ENCODE data around the gene MED29.

Gene MED29, protein sequence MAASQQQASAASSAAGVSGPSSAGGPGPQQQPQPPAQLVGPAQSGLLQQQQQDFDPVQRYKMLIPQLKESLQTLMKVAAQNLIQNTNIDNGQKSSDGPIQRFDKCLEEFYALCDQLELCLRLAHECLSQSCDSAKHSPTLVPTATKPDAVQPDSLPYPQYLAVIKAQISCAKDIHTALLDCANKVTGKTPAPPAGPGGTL

GRCh38 chr19:39390751-39391437 is at the start of gene MED29, which contains the start of gene PAF1:
MED29 (plus strand) TSS chr19:39391378; CDS start chr19:39391423, 45 bp downstream.
PAF1 (minus strand) TSS chr19:39391106; CDS start chr19:39390864, 242 bp downstream.
- DNase-seq: peak; percentile 85 to 99 (median 94)

- peak; percentile 90 to 100 (median 98) for DNase-seq
Measured at GRCh38 chr19:39341719-39342604, 49.2 kb upstream of the MED29 start, which contains the start of gene SAMD4B. SAMD4B (plus strand) TSS chr19:39342421; CDS start chr19:39356894, 14,473 bp downstream.

- DNase-seq: no peak
Measured at GRCh38 chr19:39342647-39343305, 48.4 kb upstream of the MED29 start.

- DNase-seq: no peak
Measured at GRCh38 chr19:39345956-39346355, 45.2 kb upstream of the MED29 start.

GRCh38 chr19:39347332-39348164 is 43.6 kb upstream of the MED29 start:
- DNase-seq: peak in 2 of 14 donors; percentile 25 to 41

DNA sequence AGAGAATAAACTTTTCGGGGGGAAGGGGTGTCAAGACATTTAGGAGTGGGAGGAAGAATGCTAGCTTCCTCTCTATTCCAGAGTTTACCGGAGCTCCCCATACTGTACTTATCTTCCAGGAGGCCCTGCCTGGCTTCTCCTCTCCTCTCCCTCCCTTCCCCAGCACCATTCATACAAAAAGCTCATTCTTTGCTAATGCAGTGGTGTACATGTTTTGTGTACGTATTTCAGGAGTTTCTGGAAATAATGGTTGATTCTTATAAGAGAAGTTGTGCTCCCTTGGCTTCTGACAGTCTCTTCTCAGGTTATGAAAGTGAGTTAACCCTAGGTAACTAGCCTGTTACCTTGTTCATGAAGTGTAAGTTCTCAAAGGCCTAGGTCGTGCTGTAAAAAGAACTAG is 41.9 kb upstream of the MED29 start:
- no peak for DNase-seq

GRCh38 chr19:39350156-39350555 is 41.0 kb upstream of the MED29 start:
- DNase-seq: no peak

- no peak for DNase-seq
Measured at GRCh38 chr19:39351537-39352064, 39.6 kb upstream of the MED29 start.

- no peak for DNase-seq
Measured at GRCh38 chr19:39352381-39353255, 38.6 kb upstream of the MED29 start.

- DNase-seq: peak in 6 of 14 donors; percentile 13 to 62 (median 28)
Measured at GRCh38 chr19:39355253-39355652, 35.9 kb upstream of the MED29 start.

- no peak for DNase-seq
Measured at GRCh38 chr19:39356073-39356472, 35.1 kb upstream of the MED29 start.

- no peak for DNase-seq
Measured at GRCh38 chr19:39356647-39357046, 34.5 kb upstream of the MED29 start.

GRCh38 chr19:39359026-39359425 is 32.2 kb upstream of the MED29 start:
- no peak for DNase-seq

DNA sequence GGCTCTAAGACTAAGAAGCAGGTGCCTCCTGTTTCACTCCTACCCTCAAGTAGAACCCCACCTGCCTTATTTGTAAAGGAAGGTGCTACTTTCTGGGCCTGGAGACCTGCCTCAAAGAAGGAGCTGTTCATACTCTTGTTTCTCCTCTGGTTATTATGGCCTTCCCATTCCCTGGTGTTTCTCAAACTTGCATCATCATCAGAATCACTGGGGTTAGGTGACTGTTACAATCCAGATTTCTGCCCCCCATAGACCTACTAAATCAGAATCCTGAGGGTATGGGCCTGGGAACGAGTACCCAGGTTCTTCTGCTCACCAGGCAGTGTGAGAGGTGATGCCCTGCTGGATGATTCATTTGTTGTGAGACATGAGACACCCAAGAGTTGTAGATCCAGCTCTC is 30.6 kb upstream of the MED29 start:
- DNase-seq: no peak

GRCh38 chr19:39362682-39363657 is 28.2 kb upstream of the MED29 start:
- DNase-seq: no peak

- DNase-seq: peak in 13 of 14 donors; percentile 35 to 96 (median 75)
Measured at GRCh38 chr19:39363901-39364457, 27.2 kb upstream of the MED29 start.

DNA sequence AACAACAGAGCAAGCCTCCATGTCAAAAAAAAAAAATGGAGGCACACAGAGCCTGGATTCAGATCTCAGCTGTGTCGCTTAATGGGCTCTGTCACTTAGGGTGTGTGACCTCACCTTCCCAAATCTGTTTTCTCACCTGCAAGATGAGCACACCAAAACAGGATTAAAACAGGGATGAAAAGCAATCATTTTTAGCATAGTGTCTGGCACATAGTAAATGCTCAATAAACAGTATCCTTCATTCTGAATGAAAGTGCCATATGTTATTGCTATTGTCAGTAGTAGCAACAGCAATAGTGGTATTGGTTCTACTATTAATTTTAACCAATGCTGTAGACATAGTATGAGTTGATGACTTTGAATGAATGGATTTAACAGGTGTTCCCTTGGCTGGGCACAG is 25.6 kb upstream of the MED29 start:
- DNase-seq: no peak

DNA sequence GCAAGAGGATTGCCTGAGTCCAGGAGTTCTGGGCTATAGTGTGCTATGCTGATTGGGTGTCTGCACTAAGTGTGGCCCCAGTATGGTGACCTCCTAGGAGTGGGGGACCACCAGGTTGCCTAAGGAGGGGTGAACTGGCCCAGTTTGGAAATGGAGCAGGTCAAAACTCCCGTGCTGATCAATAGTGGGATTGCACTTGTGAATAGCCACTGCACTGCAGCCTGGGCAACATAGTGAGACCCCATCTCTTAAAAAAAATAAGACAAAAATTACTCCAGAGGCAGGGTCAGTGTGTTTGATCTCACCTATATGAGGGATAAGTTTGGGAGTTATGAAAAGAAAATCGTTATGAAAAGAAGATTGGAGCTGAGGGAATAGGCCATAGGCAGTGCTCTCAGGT is 22.0 kb upstream of the MED29 start:
- DNase-seq: no peak

DNA sequence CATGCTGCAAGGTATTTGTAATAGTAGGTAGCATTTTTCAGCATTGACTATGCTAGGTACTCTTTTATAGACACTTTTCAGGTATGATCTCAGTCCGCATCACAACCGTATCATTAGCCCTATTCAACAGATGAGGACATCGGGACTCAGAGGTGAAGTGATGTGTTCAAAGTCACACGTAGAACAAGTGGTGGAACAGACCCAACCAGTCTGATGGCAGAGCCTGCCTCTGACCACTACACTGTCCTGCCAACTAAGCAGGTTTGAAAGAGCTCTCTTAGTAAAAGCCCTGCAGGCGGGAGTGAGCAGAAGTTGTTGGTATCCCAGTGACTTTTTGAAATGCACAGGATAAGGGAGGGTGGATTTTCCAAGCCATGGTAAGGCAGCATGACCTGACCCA is 20.4 kb upstream of the MED29 start:
- no peak for DNase-seq
